NT2/D1 (cell line): Measurements from ENCODE around the gene CCDC194.

Source experiments
- SUZ12 ChIP-seq: IDR thresholded peaks from 2 replicates; pipeline ENCODE4 v1.6.1; 2011; ENCODE audit not compliant: insufficient read length, insufficient read depth; ENCODE audit errors: extremely low read depth
- ZNF274 ChIP-seq: IDR thresholded peaks from 2 replicates; pipeline ENCODE4 v1.6.1; 2011; ENCODE audit warnings: mild to moderate bottlenecking, low read depth, low read length

DNA sequence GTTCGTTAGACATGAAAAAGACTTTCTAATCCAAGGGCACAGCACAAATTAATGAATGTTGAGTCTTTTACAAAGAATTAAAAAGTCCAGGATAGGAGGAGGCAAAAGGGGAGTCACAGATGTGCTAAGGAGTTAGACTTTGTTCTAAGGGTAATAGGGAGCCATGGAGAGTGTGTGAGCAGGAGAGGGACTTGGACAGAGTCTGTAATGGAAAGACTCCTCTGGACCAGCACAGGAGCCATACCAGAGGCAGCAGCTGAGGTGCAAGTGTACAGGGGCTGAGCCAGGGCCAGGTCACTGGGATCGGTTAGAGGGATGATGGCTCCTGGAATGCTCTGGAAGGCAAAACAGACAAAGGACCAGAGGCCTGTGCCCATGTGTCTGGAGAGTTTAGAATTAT, 46.1 kb downstream of the CCDC194 start:
- TF ChIP-seq ZNF274 = no peak
- TF ChIP-seq SUZ12 = no peak
